Renal pelvis (tissue), 4 donors: Measurements from ENCODE around the gene PTPRN2. TPM values are rescaled to one million over a fixed set of nuclear protein-coding genes. Genes with fewer than 3 reads are reported as not detected.
"Not testable (repeated sequence)": the region's sequence is repeated elsewhere in the genome, so short reads cannot be mapped to it uniquely, and the experiment has no call there.

Source experiments
- DNase-seq: peaks from one replicate; pipeline ENCODE4 v3.0.0-alpha.2; 2013
- polyA plus RNA-seq, 3 donors: library from polyadenylated mRNA; unstranded; fragments of 120-200 nt; gene quantifications; one replicate each; pipeline ENCODE4 v1.2.1, GENCODE V29; 2013; ENCODE audit not compliant: insufficient read length in 3 of 3

PTPRN2 gene
- polyA plus RNA-seq, 3 donors = 6.6 to 7.5 (median 7.4) TPM

DNA sequence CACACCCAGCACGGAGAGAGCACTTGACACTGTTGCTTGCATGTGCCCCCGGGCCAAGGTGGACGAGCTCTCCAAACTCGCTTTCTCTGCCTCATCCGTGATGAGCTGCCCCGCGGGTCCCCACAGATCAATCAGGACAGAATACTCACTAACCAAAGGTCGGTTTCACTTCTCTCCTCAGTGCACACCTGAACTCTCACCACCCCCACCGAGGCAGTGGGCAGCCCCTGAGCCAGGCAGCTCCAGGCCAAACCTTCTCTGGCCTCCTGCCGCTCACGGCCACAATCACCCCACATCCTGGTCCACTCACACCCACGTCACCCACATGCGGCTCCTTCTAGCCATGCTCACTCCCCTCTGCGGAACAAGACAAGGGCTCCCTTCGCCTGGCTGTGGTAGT is 806.9 kb downstream of the PTPRN2 start:
- DNase-seq = no peak

DNA sequence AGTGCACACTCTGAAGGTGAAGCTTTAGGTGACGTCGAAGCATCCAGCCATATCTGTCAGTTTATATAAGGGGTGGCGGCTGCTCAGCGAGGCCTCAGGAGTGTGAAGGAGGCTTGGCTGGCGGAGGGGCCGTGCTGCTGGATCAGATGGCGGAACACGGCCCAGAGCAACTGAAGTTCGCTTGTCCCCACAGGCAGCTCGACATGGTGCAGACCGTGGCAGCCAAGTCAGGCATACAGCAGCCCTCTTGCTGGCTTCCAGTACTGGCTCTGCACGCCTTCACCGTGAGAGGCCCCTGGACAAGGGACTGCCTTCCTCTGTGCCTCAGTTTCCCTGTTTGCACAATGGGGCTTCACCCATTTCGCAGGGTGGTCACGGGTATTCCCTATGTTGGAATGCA is 807.3 kb downstream of the PTPRN2 start:
- DNase-seq = no peak

DNA sequence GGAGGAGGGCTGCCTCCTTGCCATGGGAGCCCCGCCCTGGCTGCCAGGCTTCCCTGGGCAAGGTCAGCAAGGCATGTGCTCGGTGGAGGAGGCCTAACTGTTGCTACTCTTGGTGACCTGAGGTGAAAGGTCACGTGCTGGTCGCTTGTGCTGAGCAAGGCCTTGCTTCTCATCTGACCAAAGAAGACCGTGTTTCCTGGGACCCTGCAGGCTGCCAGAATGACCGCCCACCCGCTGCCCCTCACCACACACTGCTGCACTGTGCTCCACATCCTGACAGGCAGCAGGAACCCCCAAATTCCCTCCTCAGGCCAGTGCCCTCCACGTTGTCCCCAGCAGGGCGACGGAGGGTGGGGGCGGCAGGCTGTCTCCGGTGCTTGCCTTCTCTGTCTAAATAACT is 808.4 kb downstream of the PTPRN2 start:
- no peak for DNase-seq

DNA sequence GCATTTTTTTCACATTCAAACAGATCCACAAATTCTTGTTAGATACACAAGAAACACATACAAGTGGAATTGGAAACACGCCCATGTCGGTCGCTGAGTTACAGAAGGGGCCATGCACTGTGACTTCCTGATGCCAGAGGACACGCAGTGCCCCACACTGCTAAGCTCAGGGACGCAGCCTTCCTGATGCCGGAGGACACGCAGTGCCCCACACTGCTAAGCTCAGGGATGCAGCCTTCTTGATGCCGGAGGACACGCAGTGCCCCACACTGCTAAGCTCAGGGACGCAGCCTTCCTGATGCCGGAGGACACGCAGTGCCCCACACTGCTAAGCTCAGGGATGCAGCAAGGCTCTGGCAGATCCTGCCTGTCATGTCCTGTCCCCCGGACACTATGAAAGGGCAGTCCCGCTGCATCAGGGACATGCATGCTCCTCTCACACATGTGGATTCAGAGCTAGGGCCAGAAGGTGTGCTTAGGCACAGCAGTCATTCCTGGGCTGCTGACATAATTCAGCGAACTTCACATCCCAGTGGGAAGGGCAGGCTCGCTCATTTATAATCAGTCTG is 810.3 kb downstream of the PTPRN2 start:
- DNase-seq = not testable (repeated sequence)

DNA sequence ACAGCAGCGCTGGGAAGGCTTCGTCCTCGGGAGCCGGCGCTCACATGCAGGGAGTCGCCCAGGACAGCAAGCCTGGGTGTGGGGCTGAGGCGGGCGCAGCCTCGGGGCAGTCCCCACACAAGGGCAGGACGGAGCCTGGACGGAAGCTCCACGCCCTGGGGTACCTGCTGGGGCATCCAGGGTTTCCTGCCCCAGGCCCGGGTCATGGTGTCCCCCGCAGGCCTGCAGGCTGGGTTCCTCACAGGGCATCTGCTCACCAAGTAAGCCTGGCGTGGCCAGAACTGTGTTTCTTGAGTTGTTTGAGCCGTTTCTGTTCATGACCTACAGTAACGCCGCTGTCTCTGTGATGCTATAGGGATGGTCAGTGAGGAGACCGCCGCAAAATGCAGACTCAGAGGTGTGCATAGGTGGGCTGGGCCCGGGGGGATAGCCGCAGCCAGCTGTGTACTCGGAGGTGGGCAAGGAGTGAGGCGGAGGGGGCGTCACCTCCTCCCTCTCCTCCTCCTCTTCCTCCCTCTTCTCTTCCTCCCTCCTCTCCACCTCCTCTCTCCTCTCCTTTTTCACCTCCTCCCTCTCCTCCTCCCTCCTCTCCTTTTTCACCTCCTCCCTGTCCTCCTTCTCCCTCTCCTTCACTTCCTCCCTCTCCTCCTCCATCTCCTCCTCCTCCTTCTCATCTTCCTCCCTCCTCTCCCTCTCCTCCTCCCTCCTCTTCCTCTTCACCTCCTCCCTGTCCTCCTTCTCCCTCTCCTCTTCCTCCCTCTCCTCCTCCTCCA is 811.9 kb downstream of the PTPRN2 start:
- DNase-seq = no peak

DNA sequence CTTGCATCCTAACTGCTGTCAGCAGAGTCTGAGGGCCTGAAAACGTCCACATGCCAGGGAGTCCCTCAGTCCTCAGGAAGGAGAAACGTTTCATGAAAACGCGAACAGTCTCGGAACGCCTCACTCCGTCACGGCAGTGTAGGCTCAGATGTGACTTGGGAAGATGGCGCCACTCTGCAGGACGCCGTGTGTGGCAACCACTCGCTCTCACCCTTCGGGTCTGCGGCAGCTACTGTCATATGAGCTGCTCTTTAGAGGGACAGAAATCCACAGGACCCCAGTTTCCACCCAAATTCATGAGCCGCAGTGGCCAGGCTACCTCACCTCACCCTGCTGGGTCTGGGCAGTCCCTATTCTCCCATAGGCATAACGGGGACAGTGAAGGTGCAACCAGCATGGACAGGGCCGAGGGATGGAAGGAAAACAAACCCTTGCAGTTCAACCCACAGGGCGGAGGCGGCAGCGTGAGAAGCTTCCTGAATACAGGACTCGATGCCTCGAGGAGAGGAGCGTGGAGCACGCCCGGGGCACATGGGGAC is 812.5 kb downstream of the PTPRN2 start:
- no peak for DNase-seq

DNA sequence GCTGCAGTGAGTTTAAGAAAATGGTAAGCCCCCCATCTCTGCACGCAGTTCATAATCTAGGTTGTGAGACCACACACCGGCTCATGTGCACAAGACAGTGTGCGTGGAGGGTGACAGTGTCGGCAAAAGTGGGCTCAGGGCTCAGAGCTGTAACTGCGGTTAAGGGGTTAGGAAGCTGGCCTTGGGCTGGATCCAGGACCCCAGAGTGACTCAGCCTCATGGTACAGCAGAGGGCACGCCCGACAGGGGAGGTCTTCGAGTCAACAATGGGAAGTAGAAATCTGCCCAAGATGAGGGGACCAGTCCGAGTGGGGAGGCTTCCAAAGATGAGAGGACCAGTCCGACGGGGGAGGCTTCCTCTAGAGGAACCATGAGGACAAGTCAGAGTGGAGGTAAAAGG is 813.1 kb downstream of the PTPRN2 start:
- DNase-seq = no peak

DNA sequence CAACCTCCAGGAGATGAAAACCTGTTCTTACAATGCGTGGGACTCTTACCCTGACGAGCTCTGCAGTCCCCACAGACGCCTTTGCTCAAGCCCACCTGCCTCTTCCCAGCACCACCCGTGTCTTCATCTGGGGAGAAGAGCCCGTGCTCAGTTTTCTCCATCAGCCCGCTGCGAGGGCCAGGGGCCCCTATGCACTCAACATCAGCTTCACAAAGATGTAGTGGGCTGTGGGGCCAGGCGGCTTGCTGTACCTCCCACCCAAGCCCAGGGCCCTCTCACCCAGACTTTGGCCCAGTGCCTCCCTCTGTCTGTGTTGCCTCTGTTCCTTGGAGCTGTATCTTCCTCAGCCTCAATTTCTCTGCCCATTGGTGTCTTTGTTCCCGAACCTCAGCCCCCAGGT is 814.3 kb downstream of the PTPRN2 start:
- DNase-seq = no peak

DNA sequence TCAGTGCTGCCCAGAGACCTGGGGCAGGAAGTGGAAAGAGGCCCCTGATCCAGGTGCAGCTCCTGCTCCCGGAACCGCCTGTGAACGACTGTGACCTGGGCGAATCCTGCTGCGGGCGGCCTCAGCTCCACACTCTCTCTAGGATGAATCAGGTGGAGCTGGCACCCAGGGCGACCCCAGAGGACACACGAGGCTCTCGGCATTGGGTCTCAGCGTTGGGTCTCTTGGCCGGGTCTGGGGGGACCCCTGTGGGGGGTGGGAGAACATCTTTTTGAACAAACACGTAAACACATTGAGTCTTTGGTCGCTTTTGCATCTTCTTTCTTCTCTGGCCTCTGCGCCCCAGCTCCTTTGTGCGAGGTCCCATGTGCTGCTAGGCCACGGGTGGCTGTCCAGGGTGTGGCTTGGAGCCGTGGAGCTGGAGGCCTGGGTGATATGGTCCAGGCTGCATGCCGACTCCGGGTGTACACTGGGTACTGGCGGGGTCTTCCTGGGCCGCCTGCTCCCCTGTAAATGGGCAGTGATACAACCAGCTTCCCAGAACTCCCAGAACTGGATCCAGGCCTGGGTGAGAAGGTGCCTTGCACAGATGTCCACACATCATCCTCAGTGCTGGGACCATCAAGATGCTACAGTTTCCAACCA is 815.0 kb downstream of the PTPRN2 start:
- no peak for DNase-seq

DNA sequence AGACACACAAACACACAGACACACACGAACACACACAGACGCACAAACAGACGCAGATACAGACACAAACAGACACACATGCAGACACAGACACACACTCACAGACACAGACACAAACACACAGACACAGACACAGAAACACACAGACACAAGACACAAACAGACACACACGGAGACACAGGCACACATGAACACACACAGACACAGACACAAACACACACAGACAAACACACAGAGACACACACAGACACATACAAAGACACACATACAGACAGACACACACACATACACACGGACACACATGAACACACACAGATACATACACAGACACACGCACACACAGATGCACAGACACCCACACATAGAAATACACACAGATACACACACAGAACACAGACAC is 815.9 kb downstream of the PTPRN2 start:
- DNase-seq = no peak

DNA sequence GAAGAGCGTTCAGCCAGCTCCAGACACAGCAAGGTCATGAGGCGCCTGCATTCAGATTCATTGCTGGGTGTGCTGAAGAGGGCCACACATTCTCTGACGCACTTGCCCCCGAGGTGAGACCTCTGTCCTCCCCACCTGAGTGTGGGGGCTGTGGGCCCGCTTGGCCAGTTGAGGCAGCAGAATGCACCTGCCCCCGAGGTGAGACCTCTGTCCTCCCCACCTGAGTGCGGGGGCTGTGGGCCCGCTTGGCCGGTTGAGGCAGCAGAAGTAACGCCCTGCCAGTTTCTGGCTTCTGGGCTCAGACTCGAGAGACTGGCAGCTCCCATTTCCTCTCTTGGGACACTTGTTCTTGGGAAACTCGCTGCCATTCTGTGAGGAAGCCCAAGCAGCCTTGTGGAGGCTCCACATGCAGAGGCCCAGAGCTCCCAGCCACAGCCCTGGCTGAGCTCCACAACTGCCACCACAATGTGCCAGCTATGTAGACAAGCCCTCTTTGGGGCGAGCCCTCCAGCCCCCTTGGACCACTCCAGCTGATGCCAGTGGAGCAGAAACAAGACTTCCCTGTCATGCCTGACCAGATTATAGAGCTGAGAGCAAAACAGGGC is 816.8 kb downstream of the PTPRN2 start:
- DNase-seq = no peak

DNA sequence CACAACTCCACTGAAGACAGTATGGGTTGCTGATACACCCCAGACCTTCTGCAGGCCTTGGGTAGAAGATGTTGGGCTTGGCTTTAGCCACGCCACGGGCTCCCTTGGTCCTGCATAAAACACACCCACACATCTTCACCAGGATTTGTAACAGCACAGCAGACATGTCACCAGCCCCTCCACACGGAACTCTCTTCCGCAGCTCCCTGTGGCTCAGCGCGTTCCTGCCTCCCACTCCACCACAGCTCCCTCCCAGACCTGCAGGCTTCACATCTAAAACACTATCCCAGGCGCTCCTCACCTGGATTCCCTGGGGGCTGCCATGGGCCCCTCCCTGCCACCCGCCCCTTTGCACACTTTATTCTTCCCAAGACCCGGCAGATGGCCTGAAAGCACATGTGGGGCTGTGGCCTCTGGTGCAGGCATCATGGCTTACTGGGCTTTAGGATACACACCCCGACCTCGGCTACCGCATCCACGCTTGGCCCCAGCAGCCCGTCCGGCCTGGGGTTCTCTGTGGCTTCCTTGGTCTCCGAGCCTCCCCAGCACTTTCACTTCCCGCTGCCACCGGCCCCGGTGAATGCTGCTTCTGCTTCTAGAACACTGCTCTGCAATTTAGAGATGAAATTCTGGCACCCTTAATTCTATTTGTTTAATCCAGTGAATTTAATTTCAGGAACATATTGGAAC is 818.0 kb downstream of the PTPRN2 start:
- DNase-seq = no peak

DNA sequence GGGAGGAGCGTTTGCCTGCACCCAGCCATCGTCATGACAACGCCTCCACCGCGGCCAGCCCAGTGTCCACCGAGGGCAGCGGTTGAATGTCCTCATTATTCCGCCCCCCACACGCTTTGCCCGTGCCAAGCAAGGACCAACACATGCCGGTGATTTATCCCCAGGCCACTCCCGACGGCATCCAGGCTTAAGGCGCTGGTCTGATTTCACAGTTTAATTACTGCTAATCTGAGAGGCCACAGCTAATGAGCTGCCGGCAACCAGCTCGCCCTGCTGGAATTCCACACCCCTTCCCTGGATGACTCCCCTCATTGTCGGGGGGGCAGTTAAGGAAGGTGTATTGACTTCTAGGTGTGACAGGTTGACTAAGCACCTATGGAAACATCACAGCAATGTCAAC is 818.5 kb downstream of the PTPRN2 start:
- peak; percentile 54 for DNase-seq

DNA sequence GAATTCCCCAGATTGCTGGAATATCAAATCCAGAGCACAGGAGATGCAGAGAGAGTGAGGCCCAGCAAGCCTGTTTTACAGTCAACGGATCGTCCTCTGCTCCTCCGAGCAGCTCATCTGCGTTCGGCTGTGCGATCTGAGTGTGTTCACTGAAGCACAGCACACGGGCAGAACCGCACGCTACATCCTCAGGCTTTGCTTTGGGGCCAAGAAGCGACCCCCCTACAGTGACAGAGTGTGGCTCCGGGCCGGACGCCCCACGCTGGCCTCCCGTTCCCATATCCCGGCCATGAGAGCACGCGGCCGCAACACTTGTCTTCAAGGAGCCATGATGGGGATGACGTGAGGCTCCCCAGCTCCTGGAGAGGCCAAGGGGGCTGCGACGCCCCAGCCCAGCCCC is 819.4 kb downstream of the PTPRN2 start:
- no peak for DNase-seq

DNA sequence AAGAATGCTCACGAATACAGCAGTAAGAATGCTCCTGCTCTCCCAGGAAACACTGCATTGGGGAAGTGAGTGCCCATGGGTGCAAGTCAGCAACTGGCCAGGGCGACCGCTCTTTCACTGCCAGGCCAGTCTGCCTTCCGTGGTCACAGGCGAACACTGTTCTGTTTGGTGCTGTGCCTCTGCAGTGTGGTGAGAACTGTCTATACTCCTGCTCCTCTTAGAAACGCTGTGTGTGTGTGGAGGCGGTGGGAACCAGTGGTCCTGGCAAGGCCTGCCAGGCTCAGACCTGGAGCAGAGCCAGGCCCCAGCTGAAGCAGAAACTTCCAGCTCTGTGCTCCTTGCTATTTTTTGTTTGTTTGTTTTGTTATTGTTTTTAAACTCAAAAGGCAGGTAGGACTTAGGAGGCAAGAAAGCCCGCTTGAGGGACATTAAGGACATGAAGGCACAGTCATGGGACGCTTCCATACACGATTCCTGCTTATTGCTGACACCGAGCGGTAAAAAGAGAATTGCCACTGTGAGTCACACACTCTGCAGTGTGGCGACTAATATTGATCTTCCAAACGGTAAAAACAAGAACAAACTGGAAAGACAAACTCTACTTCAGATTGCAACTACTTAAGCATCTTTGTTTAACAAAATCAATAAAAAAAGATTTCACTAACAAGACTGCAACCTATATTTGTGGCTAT is 820.0 kb downstream of the PTPRN2 start:
- no peak for DNase-seq

DNA sequence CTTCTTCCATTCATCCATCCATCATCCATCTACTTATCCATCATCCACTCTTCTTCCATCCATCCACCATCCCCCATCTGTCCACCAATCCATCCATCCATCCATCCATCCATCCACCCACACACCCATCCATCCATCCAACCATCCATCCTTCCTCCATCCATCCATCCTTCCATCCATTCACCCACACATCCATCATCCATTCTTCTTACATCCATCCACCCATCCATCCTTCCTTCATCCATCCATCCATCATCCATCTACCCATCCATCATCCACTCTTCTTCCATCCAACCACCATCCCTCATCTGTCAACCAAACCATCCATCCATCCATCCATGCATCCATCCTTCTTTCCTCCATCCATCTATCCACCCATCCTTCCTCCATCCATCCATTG is 821.5 kb downstream of the PTPRN2 start:
- DNase-seq = no peak

DNA sequence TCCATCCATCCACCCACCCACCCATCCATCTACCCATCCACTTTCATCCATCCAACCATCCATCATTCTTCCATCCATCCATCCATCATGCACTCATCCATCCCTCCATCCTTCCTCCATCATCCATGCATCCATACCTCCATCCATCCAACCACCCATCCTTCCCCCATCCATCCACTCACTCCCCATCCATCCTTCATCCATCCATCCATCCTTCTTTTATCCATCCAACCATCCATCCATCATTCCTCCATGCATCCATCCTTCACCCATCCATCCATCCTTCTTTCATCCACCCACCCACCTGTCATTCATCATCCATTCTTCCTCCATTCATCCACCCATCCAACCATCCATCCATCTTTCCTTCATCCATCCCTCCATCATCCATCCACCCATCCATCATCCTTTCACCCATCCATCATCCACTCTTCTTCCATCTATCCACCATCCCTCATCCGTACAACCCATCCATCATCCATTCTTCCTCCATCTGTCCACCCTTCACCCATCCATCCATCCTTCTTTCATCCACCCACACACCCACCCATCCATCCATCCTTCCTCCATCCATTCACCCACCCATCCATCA is 822.6 kb downstream of the PTPRN2 start:
- DNase-seq = no peak

DNA sequence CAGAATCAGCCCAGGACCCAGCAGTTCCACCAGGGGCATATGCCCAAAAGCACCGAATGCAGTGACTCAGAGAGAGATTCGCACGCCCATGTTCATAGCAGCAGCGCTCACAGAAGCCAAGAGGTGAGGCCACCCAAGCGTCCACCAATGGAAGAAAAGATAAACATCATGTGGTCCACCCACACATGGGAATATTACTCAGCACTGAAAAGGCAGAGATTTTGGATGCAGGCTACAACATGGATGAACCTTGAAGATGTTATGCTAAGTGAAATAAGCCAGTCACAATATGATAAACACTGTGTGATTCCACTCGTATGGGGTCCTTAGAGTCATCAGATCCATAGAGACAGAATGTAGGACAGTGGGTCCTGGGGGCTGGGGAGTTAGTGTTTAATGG is 823.4 kb downstream of the PTPRN2 start:
- no peak for DNase-seq

DNA sequence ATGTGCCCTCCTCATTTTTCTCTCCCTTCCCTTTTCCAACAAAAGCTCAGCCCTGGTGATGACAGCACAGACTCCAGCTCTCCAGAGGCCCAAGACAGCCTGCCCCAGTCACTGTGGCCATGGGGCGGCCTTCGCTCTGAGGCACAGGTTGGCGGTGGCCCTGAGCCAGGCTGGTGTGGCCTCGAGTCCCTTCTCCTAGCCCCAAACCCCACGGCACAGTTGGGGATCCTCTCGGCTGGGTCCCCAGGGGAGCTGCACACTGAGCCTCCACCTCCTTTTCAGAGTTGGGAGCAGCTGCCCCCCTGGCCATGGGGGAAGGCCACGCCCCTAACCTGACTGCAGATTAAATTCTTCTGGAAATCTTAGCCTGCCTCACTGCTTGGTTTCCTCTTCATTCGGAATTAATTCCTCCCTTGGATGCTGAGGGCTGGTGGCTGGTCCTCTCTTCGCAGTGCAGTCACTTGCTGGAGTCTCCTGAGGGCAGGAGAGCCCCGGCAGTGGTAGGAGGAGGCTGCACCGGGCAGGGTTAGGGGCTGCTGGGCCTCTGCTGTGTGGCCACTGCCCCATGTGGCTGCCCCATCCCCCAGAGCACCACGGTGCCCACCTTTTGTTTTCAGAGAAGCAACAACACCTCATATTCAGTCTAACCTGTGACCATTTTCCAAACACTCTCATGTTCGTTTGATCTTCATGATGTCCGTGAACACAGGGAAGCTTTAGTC is 824.2 kb downstream of the PTPRN2 start:
- no peak for DNase-seq

DNA sequence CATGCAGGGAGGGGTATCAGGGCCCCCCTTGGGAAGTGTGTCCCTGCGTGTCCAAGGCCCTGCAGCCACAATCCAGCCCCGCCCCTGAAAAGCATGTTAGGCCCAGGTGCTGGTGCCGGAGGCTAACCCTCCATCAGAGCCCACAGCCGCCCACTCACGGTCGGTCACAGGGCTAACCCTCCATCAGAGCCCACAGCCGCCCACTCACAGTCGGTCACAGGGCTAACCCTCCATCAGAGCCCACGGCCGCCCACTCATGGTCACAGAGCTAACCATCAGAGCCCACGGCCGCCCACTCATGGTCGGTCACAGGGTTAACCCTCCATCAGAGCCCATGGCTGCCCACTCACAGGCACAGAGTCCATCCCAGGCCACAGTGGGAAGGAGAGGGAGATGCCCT is 824.8 kb downstream of the PTPRN2 start:
- DNase-seq = no peak
